GM19463 (cell line): ENCODE measurements around the gene CHPF2.

Source experiments
- ATAC-seq: cut with Tn5 transposase; IDR thresholded peaks from one replicate; pipeline ENCODE4 v1.9.1; 2021; ENCODE audit warnings: mild to moderate bottlenecking, moderate library complexity; ENCODE audit not compliant: unreplicated experiment

The CHPF2 gene

DNA sequence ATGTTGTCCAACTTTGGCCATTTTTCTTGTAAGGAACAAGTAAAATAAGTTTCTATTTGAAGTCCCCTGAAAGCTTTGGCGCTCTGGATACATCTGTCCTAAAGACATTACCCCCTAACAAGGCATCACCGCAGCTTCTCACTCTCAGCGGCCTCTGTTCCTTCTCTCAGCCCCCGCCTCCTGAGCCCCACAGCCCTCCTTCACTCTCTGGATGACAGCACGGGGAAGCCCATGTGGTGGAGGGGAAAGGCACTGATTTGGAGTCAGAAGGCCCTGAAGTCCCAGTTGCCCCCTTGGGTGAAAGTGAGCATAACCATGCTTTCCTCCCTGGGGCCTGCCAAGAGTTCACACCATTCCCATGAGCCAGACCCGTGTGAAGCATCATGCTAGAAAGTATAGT, 26.6 kb upstream of the CHPF2 start:
- no peak for ATAC-seq

DNA sequence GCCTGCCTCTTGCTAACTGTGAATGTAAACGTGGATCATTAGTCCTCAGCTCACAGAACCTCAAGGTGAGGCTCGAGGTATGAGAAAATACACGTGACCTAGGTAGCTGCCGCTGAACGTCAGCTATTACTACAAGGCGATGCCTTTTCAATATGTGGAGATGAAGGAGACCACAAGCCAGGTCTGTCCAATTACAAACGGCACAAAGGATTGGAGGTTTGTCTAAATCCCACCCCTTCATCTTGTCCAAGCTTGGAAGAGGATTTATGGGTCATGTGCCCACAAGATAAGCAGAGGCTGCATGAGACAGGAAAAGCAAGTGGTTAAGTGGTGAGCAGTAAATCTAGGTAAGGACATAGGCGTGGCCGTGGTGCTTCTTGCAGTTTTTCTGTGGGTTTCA, 25.4 kb upstream of the CHPF2 start:
- no peak for ATAC-seq

DNA sequence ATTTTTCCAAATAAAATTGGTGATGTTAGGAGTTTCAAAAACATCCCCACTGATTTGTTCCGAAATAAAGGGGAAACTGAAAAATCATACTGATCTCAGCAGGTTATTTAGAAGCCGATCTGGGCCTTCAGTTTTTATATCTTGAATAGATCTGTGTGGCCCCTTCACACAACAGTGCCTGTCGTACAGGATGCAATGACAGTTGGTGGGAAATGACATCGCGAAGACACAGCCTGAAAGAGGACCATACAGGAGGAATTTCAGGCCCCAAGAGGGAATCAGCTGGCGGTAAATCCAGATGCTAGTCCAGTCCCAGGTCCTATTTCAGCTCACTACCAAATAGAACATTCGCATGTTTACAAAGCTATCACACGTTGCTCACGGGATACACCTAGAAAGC, 25.0 kb upstream of the CHPF2 start:
- no peak for ATAC-seq

DNA sequence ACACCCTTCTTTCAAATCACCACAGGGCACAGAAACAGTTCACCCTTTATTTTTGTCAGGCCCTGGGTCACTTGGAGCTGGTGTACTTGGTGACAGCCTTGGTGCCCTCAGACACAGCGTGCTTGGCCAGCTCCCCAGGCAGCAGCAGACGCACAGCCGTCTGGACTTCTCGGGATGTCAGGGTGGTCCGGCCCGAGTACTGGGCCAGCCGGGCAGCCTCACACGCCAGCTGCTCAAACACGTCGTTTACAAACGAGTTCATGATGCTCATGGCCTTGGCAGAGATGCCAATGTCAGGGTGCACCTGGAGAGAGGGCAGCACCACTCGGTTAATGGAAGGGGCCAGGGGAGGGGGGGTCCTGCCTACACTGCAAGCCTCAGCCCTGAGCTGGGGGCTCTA, 24.5 kb upstream of the CHPF2 start:
- no peak for ATAC-seq

DNA sequence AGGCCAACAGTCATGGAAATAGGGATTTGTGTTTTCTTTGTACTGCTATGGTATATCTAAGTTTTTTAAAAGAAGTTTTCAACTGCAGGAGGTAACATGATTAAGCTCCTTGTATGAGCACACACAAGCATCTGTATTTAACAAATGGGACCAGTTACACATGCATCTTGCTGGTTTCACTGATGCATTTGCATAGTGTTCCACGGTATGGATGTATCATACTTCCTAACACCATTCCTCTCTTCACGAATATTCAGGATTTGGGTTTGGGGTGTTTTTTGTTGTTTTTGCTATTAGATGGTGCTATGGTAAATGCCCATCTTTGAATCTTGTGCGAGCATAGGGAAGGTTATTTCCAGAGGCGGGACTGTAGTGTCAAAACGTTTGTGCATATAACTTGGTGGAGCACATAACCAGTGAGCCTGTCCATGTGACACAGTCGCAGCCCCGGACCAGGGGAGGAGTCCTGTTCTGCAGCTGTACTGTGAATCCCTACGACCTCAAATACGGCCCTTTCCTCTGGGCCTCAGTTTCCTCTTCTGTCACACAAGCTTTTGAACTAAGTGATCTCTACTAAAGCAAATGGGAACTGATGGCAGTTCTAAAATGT, 23.9 kb upstream of the CHPF2 start:
- no peak for ATAC-seq

DNA sequence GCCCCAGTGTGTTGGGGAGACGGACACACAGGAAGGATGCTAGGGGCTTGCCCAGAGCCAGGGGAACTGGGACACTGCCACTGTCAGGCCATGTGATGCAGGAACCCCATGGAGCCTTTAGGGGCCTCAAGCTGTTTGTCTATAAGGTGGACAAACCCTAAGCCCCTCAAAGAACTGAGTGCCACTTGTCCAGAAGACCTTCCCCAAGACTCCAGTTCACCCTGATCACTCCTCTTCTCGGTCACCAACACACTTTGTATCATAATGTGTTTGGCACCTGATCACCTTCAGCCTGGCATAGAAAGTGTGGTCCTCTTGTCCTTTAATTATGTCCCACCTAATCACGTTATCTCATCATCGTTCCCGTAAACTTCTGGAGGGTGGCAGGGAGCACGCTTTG, 22.7 kb upstream of the CHPF2 start:
- ATAC-seq: no peak

DNA sequence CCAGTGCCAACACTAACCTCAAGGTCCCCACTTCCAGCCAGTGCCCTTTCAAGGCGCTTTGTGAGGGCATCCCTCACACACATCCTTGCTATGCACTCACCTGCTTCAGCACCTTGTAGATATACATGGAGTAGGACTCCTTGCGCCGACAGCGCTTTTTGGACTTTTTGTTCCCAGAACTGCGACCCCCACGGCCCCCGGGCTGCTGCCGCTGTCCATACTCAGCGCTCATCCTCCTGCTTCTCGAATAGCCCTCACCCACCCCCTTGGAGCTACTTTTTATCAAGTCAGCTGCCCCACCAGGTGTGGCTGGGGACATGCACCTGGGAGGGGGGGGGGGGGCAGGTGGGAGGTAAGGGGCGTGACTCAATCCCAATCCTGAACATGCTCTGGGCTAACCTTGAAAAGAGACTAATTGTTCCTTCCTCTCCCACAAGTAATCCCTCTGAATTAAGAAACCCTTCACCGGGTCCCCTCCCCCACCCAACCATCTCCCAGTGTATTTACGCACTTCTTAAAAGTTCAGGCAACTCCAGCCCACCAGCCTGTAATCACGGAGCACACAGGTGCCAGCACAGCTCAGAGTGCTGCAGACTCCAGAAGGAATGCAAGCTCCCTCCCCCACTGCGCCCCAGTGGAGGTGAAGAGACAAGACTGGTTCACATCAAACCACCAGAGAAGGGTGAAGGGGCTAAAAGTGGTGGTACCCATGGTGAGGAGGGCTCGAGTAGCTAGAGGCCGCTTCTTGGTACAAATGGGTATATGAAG, 22.0 kb upstream of the CHPF2 start, which contains the start of gene H2BK1:
TSS of gene H2BK1 (minus strand) at position 402 of the 768 bp plus-strand sequence. CDS start at position 232, 170 bp downstream.
- no peak for ATAC-seq

DNA sequence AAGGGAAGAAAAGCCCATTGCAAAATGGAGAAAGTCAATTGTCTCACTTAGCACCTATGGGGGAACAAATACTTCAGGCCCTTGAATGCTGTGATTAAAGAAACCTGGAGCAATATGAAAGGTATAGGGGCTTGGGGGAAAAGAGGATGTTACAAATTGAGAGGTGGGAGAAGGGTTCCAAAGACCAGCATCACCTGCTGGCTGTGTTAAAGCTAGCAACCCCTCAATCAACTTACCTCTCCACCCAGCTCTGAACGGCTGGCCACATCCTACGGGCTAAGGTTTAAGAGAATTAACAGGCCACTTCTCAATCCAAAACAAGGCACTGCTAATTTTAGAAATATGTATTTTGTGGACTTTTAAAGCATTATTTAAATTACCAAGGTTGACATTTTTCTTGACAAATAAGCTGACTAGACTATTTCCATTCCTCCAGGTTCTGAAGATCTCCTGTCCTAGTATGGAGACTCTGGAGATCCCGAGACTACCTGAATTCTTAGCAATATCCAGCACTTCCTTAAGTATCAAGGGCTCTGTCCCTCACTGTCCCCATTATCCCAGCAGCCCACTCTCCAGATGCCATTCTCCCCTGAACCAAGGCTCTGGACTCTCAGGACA, 21.0 kb upstream of the CHPF2 start:
- ATAC-seq: no peak

DNA sequence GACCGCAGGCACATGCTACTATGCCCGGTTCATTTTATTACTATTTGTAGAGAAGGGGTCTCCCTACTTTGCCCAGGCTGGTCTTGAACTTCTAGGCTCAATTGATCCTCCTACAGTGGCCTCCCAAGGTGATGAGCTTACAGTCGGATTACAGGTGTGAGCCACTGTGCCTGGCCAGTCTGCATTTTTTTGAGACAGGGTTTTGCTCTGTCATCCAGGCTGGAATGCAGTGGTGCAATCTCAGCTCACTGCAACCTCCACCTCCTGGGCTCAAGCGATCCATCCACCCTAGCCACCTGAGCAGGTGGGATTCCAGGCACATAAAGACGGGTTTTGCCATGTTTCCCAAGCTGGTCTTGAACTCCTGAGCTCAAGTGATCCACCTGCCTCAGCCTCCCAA, 19.7 kb upstream of the CHPF2 start:
- no peak for ATAC-seq

DNA sequence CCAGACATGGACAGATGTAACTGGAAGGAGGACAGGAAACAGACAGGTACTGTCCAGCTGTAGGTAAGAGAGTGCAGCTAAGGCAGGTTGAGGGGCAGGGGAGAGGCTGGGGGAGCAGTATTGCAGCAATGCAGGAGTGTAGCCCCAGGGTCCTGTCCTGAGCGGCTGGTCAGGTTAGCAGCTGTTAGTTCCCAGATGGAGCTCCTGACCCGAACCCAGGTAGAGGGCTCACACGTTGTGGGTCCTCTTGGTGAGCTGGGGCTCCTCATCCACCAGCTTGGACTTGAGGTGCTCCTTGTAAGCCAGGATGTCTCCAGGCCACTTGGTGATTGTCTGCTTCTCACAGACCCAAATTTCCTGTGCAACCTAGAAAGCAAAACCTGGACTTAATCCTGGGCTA, 18.5 kb upstream of the CHPF2 start:
- no peak for ATAC-seq

DNA sequence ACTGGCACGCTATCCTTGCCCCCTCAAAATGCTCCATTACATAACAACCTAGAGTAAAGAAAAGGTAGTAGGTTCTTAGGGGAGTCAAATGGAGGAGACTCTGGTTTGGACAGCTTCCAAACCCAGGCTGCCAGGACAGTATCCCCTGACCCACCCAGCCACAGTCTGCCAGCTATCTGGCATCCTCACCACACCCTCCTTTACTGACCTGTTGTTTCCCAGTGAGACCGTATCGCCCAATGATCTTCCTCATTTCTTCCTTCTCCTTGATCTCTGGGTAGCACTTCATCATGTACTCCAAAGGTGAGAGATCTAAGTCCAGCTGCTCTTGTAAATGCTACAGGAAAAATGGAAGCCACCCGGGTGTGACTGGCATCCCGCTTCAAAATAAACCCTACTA, 16.9 kb upstream of the CHPF2 start:
- ATAC-seq: no peak

DNA sequence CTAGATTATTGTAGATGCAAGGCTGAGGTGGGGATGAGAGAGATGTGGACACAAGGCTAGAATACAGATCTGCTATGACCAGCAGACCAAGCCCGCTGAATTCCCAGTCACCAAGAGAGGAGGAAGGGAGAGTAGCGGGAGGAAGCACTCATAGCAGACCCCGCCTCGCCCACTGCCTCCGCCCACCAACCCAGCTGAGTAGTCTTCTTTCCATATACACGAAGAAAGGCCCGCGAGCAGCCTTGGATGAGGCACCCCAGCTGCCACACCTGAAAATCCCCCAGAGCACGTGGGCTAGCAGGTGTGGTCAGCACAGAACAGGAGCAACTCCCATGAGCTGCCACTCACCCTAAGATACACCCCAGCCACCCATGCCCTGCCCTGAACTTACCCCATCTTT, 14.1 kb upstream of the CHPF2 start:
- no peak for ATAC-seq

DNA sequence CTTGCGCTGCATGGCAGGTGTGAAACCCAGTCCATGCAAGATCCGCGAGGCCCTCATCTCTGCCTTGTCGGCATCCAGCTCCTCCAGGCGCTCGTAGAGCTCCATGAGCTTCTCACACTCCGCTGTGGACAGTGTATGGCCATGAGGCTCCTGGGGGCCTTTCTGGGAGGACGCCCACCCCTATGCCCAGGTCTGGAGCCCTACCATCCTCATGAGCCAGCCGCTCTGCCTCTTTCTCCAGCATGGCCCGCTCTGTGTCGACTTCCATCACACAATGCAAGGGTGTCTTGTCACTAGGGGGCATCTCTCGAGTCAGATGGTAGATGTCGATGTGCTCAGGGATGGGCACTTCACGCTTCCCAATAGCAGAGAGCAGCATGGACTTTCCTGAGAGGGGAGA, 8.6 kb upstream of the CHPF2 start:
- ATAC-seq: no peak

DNA sequence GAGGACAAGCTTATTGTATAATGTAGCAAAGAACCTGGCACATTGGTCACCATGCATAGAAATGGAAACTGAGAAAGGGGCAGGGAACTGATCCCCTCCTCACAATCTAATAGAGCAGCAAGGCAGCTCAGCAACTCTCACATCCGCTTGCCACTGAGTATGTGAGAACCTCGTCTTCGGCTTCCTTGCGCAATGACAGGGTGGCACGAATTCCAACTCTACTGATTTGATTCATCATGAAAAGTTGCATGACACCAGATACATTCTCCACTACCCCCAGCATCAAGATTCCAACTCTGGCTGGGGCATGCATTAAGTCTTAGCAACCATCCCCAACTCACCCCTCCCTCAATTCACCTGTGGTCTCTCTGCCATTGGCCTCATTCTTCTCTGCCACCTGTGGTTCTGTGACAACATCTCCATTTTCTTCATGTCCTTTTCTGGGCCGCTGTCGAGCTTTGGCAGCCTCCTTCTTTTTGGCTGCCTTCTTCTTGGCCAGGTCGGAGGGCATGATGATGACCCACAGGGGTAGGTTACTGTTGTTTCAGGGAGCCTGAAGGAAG, 6.3 kb upstream of the CHPF2 start:
- no peak for ATAC-seq

DNA sequence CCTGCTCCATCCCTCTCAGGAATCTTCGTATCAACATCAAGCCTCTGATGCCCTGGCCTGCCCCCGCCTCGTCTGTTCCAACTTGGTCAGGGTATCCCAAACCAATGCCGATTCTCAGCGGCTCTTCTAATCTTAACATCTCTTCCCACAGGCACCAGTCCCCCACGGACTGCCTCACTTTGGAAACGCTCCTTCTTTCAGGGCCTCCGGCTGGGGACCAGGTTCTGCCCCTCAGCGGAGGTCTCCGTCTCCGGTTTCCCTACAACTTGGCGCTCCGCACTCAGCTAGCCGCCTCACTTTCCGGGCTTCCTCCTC, 5.8 kb upstream of the CHPF2 start:
- no peak for ATAC-seq

DNA sequence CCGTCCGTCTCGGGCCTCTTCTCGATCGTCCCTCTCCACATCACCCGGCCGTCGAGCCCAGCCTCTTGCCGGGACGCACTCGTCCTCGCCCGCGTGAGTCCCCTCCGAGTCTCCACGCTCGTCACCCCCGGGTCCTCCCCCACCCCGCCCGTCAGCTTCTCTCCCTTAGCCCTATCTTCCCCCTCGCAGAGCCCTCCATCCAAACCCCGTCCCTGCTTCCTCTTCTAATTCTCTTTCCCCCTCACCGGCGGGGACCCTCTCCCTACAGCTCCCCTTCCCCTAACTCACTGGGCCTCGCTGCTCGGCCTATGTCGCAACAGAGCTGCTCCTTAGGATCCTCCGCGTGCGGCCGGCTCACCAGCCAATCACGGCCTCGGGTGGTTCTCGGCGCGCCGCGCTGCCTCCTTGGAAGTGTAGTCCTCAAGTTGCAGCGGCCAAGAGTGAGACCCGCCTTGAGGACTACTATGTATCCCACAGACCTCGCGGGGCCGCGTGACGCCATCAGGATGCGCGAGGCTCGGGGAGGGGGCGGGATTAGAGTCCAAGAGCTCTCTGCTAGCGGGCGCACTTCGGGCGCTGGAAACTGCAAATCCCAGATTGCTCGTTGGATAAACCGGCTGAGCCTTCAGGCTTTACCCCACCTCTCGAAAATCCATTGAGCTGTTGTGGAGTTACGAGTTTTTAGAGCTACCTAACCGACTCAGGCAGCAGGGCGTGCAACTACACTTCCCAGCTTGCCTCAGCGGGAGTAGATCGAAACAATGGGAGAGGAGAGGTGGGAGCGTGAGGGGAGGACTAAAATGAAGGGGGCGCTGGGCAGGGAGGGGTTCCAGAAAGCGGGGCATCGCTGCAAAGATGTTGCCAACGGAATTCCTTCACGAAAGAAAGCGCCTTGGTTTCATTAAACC, 5.2 kb upstream of the CHPF2 start, which contains the start of gene ABCF2:
TSS of gene ABCF2 (minus strand) at position 331 of the 908 bp plus-strand sequence. CDS start 747 bp downstream, outside the sequence.
- ATAC-seq: peak; percentile 99

DNA sequence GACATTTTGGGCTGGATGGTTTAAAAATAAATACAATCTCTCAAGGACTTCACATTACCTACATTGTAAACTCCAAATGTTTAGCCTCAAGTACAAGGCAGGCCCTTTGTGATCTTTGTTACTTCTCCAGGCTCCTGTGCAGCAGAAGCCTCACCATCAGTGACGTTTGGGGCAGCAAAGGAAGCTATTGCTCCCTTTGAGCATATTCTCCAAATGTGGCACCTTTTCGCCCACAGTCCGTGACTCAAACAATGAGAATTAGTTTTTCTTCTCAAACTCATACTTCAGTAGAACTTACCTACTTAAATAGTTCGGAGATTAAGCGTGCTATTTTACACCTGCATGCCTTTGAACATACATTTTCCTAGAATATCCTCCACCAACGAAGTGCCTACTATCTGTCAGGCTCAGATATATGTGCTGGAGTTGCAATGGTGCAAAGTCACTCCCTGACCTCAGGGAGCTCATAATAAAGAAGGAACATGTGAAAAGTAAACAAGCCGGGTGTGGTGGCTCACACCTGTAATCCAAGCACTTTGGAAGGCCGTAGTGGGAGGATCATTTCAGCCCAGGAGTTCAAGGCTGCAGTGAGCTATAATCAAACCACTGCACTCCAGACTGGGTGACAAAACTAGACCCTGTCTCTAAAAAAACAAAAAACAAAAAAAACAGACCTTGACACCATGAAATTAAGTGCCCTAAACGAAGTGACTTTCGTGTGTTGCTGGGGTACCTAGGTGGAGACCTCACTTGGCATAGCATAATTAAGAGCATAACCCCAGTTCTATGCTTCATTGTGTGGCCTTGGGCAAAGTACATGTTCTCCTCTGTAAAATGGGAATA, 4.0 kb upstream of the CHPF2 start:
- no peak for ATAC-seq

DNA sequence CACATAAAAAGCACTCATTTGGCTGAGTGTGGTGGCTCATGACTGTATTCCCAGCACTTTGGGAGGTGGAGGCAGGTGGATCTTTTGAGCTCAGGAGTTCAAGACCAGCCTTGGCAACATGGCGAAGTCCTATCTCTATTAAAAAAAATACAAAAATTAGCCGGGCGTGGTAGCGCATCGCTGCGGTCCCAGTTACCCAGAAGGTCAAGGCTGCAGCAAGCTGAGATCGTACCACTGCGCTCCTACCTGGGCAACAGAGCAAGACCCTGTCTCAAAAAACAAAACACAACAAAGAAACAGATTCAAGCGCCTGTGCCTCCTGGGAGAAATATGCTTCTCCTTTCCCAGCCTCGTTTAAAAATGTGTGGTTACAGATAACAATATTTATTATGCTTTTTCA, 3.0 kb upstream of the CHPF2 start:
- ATAC-seq: no peak

DNA sequence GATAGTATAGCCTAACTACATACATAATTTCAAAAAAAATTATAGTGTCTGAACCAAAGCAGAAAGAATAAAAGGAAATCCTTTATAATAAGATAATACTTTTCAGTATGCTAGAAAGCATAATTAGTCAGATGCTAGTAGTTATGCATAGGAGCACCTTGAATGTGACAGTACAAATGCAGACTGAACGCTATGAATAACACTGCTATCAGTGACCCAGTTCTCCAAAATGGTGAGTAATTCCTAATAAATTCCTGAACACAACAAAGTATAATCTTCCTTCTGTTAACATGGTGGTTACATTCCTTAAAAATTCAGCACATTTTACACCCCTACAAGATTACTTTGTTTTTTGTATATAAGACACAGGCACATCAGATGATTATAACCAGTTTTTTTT, 1.2 kb upstream of the CHPF2 start:
- ATAC-seq: no peak
